ENCODE measurements around the gene LRRC3.

GRCh38 chr21:44426663-44427191, 28.6 kb upstream of the LRRC3 start:
- TF ChIP-seq EZH2 (IDR thresholded peaks at IDR 0.05; ENCODE audit: low read depth): no peak
- TF ChIP-seq CTCF (conservative IDR thresholded peaks at IDR 0.05): no peak
